ENCODE measurements around the gene CERCAM.
"Not testable (repeated sequence)": the region's sequence is repeated elsewhere in the genome, so short reads cannot be mapped to it uniquely, and the experiment has no call there.

Gene CERCAM

GRCh38 chr9:128393145-128393775, 27.4 kb upstream of the CERCAM start:
- no peak for DNase-seq

DNA sequence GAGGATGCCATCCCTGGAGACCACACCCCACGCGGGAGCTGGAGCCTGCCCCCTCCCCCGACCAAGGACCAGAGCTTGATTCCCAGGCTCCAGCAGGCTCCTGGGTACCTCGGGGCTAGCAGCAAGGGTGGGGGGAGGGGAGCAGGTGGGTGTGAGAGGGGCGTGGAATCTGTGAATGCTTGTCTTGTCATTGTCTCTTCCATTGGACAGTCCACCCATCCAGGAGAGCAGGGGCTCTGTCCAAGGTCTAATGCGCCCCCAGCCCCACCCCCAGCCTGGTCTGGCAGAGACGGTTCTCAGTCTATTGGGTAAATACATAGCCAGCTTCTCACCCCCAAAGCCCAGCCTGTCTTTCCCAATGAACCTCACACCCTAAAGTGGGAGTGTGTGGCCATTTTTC, 26.7 kb upstream of the CERCAM start:
- no peak for DNase-seq

DNA sequence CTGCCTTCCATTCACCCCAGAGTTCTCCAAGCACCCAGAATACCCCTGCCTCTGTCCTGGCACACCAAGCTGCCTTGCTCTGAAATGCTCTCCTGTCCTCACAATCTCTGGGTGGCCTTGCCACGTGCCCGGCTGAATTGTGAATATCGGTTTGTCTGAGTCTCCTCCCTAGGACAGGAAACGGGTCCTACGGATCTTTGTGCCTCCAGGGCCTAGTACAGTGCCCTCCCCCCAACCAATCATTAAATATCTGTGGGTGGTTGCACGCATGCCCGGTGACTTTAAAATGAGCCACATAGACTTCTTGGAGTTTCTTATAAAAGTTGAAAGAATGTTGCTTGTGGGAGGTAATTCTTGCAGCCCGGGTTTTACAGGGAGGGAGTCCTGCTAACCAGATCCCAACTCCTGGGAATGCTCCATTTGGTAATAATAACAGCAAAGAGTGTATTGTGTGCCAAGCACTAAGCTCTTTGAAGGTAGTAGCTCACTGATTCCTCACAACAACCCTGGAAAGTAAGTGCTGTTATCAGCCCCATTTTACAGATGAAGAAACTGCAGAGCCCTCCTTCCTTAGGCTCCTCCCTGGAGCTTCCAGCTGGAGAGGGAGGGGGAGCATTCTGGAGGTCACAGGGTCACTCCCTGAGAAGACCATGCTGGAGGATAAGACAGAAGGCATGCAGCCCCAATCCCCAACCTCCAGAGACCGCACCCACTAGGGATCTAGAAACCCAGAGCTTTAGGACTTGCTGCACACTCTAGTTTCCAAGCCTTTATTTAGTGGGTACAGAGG, 26.1 kb upstream of the CERCAM start:
- DNase-seq: no peak

- peak; percentile 39 for DNase-seq
Measured at GRCh38 chr9:128396970-128397613, 23.6 kb upstream of the CERCAM start.

- DNase-seq: no peak
Measured at GRCh38 chr9:128397831-128398230, 22.8 kb upstream of the CERCAM start.

GRCh38 chr9:128399861-128400260, 20.8 kb upstream of the CERCAM start:
- no peak for DNase-seq

DNA sequence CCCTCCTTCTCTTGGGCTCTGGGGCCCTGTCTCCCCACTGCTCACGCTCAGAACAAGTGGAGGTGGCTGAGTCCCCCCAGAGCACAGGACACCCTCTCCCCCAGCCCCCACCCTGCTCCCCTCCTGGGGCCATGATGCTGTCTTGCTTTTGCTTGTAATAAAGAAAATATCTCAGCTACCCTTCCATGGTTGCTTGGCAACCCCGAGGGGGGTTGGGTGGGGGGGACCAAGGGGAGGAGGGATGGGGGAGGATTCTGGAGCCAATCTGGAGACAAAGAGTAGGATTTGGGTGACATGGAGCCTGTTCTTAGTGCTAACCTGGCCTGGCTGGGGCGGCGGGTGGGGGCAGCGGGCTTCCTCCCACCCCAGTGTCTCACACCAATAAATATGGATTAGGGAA, 16.1 kb upstream of the CERCAM start:
- no peak for DNase-seq

- DNase-seq: no peak
Measured at GRCh38 chr9:128405077-128405779, 15.4 kb upstream of the CERCAM start.

- no peak for DNase-seq
Measured at GRCh38 chr9:128405780-128406171, 14.9 kb upstream of the CERCAM start.

GRCh38 chr9:128406848-128407391, 13.7 kb upstream of the CERCAM start:
- DNase-seq: no peak

GRCh38 chr9:128408963-128409431, 11.7 kb upstream of the CERCAM start:
- DNase-seq: no peak

DNA sequence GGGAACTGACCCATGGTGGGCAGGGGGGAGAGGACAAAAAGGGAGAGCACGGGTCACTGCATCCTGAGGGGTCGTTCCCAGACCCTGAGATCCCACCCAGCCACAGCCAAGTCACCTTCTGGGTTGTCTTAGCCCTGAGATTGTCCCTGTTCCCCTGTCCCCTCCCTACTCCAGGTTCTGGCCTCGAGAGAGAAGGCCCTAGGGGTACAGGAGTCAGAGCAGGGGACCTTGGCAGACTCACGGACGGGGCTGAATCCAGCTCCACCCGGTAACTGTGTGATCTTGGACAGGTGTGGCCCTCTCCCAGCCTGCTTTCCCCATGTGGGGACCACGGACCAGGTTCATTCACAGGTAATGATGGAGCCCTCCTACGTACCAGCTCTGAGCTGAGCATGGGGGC, 11.2 kb upstream of the CERCAM start:
- DNase-seq: no peak

DNA sequence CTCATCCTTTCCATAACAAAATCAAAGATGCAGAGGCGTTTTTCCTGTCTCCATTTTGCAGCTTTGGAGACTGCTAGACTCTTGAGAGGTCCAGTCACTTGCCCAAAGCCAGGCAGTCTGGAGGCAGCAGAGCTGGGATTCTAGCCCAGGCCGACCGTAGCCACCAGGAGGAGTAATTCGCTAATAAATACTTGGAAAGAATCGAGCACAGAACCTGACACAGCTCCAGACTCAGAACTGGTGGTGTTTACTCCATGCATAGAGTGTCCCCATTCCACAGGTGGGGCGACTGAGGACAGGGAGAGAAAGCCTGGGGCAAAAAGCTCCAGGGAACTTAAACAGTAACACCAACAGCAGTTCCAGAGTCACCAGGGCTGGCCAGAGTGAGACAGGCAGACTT, 10.7 kb upstream of the CERCAM start:
- DNase-seq: no peak

- no peak for DNase-seq
Measured at GRCh38 chr9:128411364-128412119, 9.1 kb upstream of the CERCAM start.

- DNase-seq: peak; percentile 25
Measured at GRCh38 chr9:128412120-128412790, 8.4 kb upstream of the CERCAM start.

- DNase-seq: not testable (repeated sequence)
Measured at GRCh38 chr9:128413728-128414127, 6.9 kb upstream of the CERCAM start.

DNA sequence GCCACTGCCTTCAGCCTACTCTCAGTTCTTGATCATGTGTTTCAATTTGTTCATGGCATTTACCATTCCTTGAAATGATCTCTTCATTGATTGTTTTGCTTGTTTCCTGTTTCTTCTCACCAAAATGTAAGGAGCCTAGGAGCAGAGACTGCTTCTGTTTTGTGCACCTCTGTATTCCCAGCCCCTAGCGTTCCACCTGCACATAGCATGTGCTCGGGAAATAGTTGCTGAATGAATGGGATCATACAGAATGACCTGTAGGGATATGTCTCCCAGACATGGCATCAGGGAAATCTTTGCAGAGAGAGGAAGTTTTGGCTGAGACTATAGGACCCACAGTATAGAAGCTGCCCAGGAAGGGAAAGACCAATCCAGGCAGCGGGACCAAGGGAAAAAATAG, 6.2 kb upstream of the CERCAM start:
- DNase-seq: no peak

DNA sequence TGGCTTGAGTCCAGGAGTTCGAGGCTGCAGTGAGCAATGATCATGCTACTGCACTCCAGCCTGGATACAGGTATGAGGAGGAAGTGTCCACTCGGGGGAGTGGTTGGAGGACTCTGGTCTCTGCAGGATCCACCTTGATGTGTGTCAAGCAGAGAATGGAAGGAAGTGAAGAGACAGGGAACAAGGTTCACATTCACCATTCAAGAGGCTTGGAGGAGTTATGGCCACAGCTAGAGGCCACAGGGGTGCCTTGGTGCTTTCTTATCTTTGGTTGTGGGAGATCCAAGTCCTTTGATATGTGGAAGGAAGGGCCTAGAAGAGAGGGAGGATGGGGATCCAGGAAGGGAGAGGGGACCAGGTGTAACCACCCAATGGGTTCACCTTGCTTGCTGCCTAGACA, 5.4 kb upstream of the CERCAM start:
- no peak for DNase-seq

- DNase-seq: no peak
Measured at GRCh38 chr9:128416014-128416413, 4.6 kb upstream of the CERCAM start.

GRCh38 chr9:128416432-128417019, 4.1 kb upstream of the CERCAM start:
- no peak for DNase-seq
